HepG2 (cell line): ENCODE data around the gene MEIS1. TPM values are rescaled to one million over a fixed set of nuclear protein-coding genes. Genes with fewer than 3 reads are reported as not detected.

Experiments used
- ATAC-seq: fragments of 200-7000 bp; cut with Tn5 transposase; 3 replicates; pipeline ENCODE4 v1.9.1; 2020; ENCODE audit warnings: mild to moderate bottlenecking, moderate library complexity
- BruUV-seq: library from RNA; stranded (reverse); fragments of 400-500 nt; replicated peaks from 2 replicates; lab custom pipeline; 2021; lab: Mats Ljungman, UMichigan
- CTCF ChIA-PET: fragments of 300-600 bp; formaldehyde crosslinking; extraction: SDS; loops from one replicate; lab custom pipeline; 2021; ENCODE audit warnings: low total read pairs, inconsistent platforms, low intra/inter-chr PET ratio; lab: Yijun Ruan, JAX
- POLR2A ChIA-PET: fragments of 350-600 bp; sonication (Branson Sonifier 250); formaldehyde crosslinking; loops from one replicate; lab custom pipeline; 2020; ENCODE audit warnings: antibody characterized with exemption, inconsistent platforms; lab: Yijun Ruan, JAX
- DNase-seq: peaks from one replicate; pipeline ENCODE4 v3.0.0-alpha.2; 2015; ENCODE audit warnings: low spot score
- FAIRE-seq: peaks from 3 replicates; lab custom pipeline; 2011; peaks lifted over from hg19 to GRCh38; lab: Jason Lieb, UNC
- H2AFZ ChIP-seq: one replicate; pipeline ENCODE4 v1.6.1; 2011; ENCODE audit warnings: low read length, inconsistent platforms
- H3K27ac ChIP-seq: fragments of 300-600 bp; 3 replicates; pipeline ENCODE4 v1.8.0; 2011; ENCODE audit warnings: mixed run types, mild to moderate bottlenecking, mixed read lengths, low read length, inconsistent platforms; ENCODE audit not compliant: insufficient read depth; ENCODE audit errors: extremely low read length
- H3K27me3 ChIP-seq, 2 experiments: fragments of 200-600 bp in 1 of 2; 2 replicates in 1 of 2; 3 replicates in 1 of 2; pipeline versions ENCODE4 v1.6.0 to v1.8.0; 2011; ENCODE audit warnings: low read length in 2 of 2, mild to moderate bottlenecking in 2 of 2, moderate library complexity in 2 of 2, inconsistent platforms in 1 of 2; ENCODE audit not compliant: insufficient read depth in 2 of 2, control insufficient read depth in 1 of 2
- H3K36me3 ChIP-seq, 2 experiments: fragments of 200-600 bp in 1 of 2; replicated peaks in 1 of 2; 2 replicates in 1 of 2; 3 replicates in 1 of 2; pipeline versions ENCODE4 v1.5.1 to v1.8.0; 2011; ENCODE audit warnings: low read length in 2 of 2, inconsistent platforms in 1 of 2; ENCODE audit not compliant: insufficient read depth in 2 of 2, control insufficient read depth in 1 of 2
- H3K4me1 ChIP-seq: 2 replicates; pipeline ENCODE4 v1.5.1; 2012; ENCODE audit warnings: low read length, inconsistent platforms; ENCODE audit not compliant: insufficient read depth
- H3K4me2 ChIP-seq: 2 replicates; pipeline ENCODE4 v1.6.0; 2011; ENCODE audit warnings: low read depth, low read length, inconsistent platforms
- H3K4me3 ChIP-seq, 3 experiments: fragments of 200-600 bp in 1 of 3; sonication (generic), shearing (Covaris generic) in 1 of 3; replicated peaks in 1 of 3; 2 replicates each; pipeline ENCODE4 v1.5.1; 2011 to 2016; ENCODE audit warnings: low read length in 3 of 3, inconsistent platforms in 2 of 3, low read depth in 2 of 3, mild to moderate bottlenecking in 2 of 3, control low read depth in 1 of 3, mixed read lengths in 1 of 3; ENCODE audit not compliant: insufficient read depth in 1 of 3
- H3K79me2 ChIP-seq: one replicate; pipeline ENCODE4 v1.6.1; 2011; ENCODE audit warnings: low read length, inconsistent platforms; ENCODE audit not compliant: insufficient read depth
- H3K9ac ChIP-seq: 2 replicates; pipeline ENCODE4 v1.6.0; 2011; ENCODE audit warnings: mild to moderate bottlenecking, low read depth, low read length, inconsistent platforms; ENCODE audit not compliant: insufficient read depth
- H3K9me3 ChIP-seq: 2 replicates; pipeline ENCODE4 v1.5.1; 2012; ENCODE audit warnings: mild to moderate bottlenecking, low read length
- H4K20me1 ChIP-seq: 2 replicates; pipeline ENCODE4 v1.6.0; 2011; ENCODE audit warnings: inconsistent platforms, mild to moderate bottlenecking, low read length, moderate library complexity; ENCODE audit not compliant: insufficient read depth
- ARID2 ChIP-seq: sonication (generic); formaldehyde crosslinking; IDR thresholded peaks from 2 replicates; pipeline ENCODE4 v1.8.1; 2022; ENCODE audit warnings: mild to moderate bottlenecking, missing genetic modification reagents, borderline replicate concordance
- CHCHD3 ChIP-seq: sonication (generic); formaldehyde crosslinking; IDR thresholded peaks from 2 replicates; pipeline ENCODE4 v1.8.0; 2022; ENCODE audit warnings: mild to moderate bottlenecking, missing genetic modification reagents, moderate library complexity
- SMYD3 ChIP-seq: sonication (generic); formaldehyde crosslinking; IDR thresholded peaks from 2 replicates; pipeline ENCODE4 v1.8.1; 2023; ENCODE audit warnings: mild to moderate bottlenecking, missing genetic modification reagents
- ZNF160 ChIP-seq: sonication (generic); formaldehyde crosslinking; IDR thresholded peaks from 2 replicates; pipeline ENCODE4 v1.8.0; 2022; ENCODE audit warnings: mild to moderate bottlenecking, inconsistent platforms, missing genetic modification reagents
- ZNF468 ChIP-seq: sonication (generic); formaldehyde crosslinking; IDR thresholded peaks from 2 replicates; pipeline ENCODE4 v1.8.0; 2022; ENCODE audit warnings: mild to moderate bottlenecking, moderate library complexity, missing genetic modification reagents
- ZNF792 ChIP-seq: IDR thresholded peaks from 2 replicates; pipeline ENCODE4 v1.6.1; 2016
- WGBS: methylation state at CpG from one replicate; pipeline ENCODE4 v1.1.6; 2017; ENCODE audit warnings: low lambda C conversion rate; 5-methylcytosine and 5-hydroxymethylcytosine counted together
- in situ Hi-C: cut with HindIII; loops from 2 replicates; pipeline ENCODE4 v1.10.0; 2017; ENCODE audit warnings: low pct_unique_long_range_greater_than_20kb; ENCODE audit not compliant: extremely low pct_ligation_motif_present
- intact Hi-C: fragments of 100-400 bp; cut with micrococcal nuclease; formaldehyde crosslinking; loops from one replicate; pipeline ENCODE4 v1.10.0; 2022; ENCODE audit not compliant: unreplicated experiment
- polyA plus RNA-seq, 8 experiments: library from polyadenylated mRNA; depleted of rRNA in 3 of 8; stranded (reverse) in 7 of 8; unstranded in 1 of 8; fragments of >200 nt; fragmentation: Illumina TruSeq in 4 of 8; extraction: Trizol in 4 of 8; gene quantifications; 2 replicates each; pipeline versions ENCODE4 v1.2.1 to v1.2.3, GENCODE V29; 2011 to 2016; ENCODE audit warnings: low read depth in 4 of 8, missing spikeins in 1 of 8, mixed read lengths in 1 of 8; ENCODE audit not compliant: insufficient read depth in 1 of 8
- total RNA-seq, 5 experiments: library from RNA; depleted of rRNA; stranded (reverse); fragments of >200 nt; fragmentation: Illumina TruSeq; extraction: Trizol; gene quantifications; 2 replicates each; pipeline ENCODE4 v1.2.3, GENCODE V29; 2016; ENCODE audit warnings: low read depth in 1 of 5
- TF ChIP-seq, protein P1 (sequence below): sonication (generic); formaldehyde crosslinking; IDR thresholded peaks from 2 replicates; pipeline ENCODE4 v1.8.1; 2023; ENCODE audit warnings: mild to moderate bottlenecking, missing genetic modification reagents
- TF ChIP-seq, protein P2 (sequence below): sonication (generic); formaldehyde crosslinking; IDR thresholded peaks from 2 replicates; pipeline ENCODE4 v1.4.0; 2020; ENCODE audit warnings: missing genetic modification reagents, mild to moderate bottlenecking, borderline replicate concordance
- TF ChIP-seq, protein P3 (sequence below): sonication (generic); formaldehyde crosslinking; conservative IDR thresholded peaks from 2 replicates; pipeline ENCODE4 v1.8.0; 2022; ENCODE audit warnings: low read depth, missing genetic modification reagents
- TF ChIP-seq, protein P4 (sequence below): sonication (generic); formaldehyde crosslinking; IDR thresholded peaks from 2 replicates; pipeline ENCODE4 v1.9.0; 2021; ENCODE audit warnings: missing genetic modification reagents, borderline replicate concordance

Gene MEIS1
- total and polyA plus RNA-seq, 2 of the 13 experiments (the other 11 are each of a cell fraction or from before 2014, with no cell fraction given), result 3.8 to 6.0 TPM

DNA sequence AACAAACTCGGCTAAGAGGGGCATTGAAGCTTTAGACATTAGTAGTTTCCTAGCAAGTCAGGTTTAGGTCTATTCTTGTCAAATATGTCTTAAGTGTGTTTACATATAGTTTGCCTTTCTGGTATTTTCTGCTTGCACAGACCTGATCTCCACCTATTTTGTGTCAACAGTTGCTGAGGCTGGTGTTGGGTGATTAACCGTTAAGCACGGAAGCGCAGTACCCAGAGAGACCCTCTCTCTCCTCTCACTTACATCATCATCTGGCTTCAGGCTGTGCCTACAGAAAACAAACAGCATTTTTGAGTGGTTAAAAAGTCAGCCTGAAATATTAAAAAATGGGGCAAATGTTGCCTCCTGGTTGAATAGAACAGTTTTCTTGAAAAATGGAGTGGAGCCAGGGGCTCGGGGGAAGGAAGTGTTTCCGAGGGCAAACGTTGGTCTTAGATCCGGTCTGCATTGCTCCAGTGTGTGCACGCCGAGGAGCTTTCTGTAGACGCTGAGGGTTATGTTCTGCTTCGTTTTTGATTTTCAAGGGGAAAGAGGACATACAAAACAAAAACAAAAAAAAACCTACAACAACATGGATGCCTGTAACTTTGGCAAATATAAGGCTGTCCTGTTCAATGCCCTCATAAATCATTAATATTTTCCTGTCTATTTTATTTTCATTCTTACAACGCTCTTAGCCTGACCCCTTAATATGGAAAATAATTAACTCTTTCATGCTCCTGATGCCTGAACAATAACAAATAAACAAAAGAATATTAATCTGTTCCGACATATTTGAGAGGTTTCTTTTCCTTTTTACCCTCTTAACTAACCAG is 120.8 kb downstream of the MEIS1 start:
- Histone ChIP-seq H3K79me2 (no peaks in the 10 kb centered on the region), H3K4me3 (no peak overlapping the region), H3K36me3 (no peaks in the 10 kb centered on the region), H3K9ac (no peak overlapping the region), H3K27ac (no peak overlapping the region), H3K4me1 (no peaks in the 10 kb centered on the region), H3K4me2 (no peak overlapping the region), H3K27me3 (no peaks in the 10 kb centered on the region), H4K20me1 (no peaks in the 10 kb centered on the region), H3K9me3 (no peaks in the 10 kb centered on the region), H2AFZ (no peak overlapping the region)
- FAIRE-seq (no peak), DNase-seq (no peak), ATAC-seq (no peak)
- BruUV-seq, result no TSS peak
- ChIA-PET CTCF (no interaction called here), POLR2A (no interaction called here)
- in situ Hi-C loops, result no loop called here
- 90% methylated on average over 14 of the region's 14 CpGs for WGBS
- TF ChIP-seq ZNF792 (no peak), SMYD3 (CRISPR knock-in tag) (no peak), ZNF468 (no peak), CHCHD3 (CRISPR knock-in tag) (no peak), ZNF160 (CRISPR knock-in tag) (no peak), ARID2 (CRISPR knock-in tag) (no peak)
- TF ChIP-seq, protein P1, sequence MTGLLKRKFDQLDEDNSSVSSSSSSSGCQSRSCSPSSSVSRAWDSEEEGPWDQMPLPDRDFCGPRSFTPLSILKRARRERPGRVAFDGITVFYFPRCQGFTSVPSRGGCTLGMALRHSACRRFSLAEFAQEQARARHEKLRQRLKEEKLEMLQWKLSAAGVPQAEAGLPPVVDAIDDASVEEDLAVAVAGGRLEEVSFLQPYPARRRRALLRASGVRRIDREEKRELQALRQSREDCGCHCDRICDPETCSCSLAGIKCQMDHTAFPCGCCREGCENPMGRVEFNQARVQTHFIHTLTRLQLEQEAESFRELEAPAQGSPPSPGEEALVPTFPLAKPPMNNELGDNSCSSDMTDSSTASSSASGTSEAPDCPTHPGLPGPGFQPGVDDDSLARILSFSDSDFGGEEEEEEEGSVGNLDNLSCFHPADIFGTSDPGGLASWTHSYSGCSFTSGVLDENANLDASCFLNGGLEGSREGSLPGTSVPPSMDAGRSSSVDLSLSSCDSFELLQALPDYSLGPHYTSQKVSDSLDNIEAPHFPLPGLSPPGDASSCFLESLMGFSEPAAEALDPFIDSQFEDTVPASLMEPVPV (CRISPR knock-in tag), result no peak
- TF ChIP-seq, protein P2, sequence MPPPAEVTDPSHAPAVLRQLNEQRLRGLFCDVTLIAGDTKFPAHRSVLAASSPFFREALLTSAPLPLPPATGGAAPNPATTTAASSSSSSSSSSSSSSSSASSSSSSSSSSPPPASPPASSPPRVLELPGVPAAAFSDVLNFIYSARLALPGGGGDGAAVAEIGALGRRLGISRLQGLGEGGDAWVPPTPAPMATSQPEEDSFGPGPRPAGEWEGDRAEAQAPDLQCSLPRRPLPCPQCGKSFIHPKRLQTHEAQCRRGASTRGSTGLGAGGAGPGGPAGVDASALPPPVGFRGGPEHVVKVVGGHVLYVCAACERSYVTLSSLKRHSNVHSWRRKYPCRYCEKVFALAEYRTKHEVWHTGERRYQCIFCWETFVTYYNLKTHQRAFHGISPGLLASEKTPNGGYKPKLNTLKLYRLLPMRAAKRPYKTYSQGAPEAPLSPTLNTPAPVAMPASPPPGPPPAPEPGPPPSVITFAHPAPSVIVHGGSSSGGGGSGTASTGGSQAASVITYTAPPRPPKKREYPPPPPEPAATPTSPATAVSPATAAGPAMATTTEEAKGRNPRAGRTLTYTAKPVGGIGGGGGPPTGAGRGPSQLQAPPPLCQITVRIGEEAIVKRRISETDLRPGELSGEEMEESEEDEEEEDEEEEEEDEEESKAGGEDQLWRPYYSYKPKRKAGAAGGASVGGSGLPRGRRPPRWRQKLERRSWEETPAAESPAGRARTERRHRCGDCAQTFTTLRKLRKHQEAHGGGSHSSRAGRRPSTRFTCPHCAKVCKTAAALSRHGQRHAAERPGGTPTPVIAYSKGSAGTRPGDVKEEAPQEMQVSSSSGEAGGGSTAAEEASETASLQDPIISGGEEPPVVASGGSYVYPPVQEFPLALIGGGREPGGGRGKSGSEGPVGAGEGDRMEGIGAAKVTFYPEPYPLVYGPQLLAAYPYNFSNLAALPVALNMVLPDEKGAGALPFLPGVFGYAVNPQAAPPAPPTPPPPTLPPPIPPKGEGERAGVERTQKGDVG (CRISPR knock-in tag), result no peak
- TF ChIP-seq, protein P3, sequence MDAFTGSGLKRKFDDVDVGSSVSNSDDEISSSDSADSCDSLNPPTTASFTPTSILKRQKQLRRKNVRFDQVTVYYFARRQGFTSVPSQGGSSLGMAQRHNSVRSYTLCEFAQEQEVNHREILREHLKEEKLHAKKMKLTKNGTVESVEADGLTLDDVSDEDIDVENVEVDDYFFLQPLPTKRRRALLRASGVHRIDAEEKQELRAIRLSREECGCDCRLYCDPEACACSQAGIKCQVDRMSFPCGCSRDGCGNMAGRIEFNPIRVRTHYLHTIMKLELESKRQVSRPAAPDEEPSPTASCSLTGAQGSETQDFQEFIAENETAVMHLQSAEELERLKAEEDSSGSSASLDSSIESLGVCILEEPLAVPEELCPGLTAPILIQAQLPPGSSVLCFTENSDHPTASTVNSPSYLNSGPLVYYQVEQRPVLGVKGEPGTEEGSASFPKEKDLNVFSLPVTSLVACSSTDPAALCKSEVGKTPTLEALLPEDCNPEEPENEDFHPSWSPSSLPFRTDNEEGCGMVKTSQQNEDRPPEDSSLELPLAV, result no peak
- TF ChIP-seq, protein P4, sequence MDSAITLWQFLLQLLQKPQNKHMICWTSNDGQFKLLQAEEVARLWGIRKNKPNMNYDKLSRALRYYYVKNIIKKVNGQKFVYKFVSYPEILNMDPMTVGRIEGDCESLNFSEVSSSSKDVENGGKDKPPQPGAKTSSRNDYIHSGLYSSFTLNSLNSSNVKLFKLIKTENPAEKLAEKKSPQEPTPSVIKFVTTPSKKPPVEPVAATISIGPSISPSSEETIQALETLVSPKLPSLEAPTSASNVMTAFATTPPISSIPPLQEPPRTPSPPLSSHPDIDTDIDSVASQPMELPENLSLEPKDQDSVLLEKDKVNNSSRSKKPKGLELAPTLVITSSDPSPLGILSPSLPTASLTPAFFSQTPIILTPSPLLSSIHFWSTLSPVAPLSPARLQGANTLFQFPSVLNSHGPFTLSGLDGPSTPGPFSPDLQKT, result no peak
- intact Hi-C loops, result no loop called here
